Cortex of kidney (tissue), 1 donor: Measurements from ENCODE around the gene PSMB11.
A peak's percentile ranks its signal among the peaks of the same experiment; 100 is the strongest.
"Not testable (repeated sequence)": the region's sequence is repeated elsewhere in the genome, so short reads cannot be mapped to it uniquely, and the experiment has no call there.

ENCODE experiments used
- DNase-seq: peaks from one replicate; lab custom pipeline; 2025; lab: John Stamatoyannopoulos, UW

Gene PSMB11, protein sequence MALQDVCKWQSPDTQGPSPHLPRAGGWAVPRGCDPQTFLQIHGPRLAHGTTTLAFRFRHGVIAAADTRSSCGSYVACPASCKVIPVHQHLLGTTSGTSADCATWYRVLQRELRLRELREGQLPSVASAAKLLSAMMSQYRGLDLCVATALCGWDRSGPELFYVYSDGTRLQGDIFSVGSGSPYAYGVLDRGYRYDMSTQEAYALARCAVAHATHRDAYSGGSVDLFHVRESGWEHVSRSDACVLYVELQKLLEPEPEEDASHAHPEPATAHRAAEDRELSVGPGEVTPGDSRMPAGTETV

DNA sequence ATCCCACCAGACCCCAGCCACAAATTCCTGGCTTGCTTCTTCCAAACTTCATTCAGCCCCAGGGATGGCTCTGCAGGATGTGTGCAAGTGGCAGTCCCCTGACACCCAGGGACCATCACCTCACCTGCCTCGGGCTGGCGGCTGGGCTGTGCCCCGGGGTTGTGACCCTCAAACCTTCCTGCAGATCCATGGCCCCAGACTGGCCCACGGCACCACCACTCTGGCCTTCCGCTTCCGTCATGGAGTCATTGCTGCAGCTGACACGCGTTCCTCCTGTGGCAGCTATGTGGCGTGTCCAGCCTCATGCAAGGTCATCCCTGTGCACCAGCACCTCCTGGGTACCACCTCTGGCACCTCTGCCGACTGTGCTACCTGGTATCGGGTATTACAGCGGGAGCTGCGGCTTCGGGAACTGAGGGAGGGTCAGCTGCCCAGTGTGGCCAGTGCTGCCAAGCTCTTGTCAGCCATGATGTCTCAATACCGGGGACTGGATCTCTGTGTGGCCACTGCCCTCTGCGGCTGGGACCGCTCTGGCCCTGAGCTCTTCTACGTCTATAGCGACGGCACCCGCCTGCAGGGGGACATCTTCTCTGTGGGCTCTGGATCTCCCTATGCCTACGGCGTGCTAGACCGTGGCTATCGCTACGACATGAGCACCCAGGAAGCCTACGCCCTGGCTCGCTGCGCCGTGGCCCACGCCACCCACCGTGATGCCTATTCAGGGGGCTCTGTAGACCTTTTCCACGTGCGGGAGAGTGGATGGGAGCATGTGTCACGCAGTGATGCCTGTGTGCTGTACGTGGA is at the start of gene PSMB11:
PSMB11 (plus strand) TSS at position 51 of the 804 bp plus-strand sequence; CDS start at position 65, 14 bp downstream.
- no peak for DNase-seq

DNA sequence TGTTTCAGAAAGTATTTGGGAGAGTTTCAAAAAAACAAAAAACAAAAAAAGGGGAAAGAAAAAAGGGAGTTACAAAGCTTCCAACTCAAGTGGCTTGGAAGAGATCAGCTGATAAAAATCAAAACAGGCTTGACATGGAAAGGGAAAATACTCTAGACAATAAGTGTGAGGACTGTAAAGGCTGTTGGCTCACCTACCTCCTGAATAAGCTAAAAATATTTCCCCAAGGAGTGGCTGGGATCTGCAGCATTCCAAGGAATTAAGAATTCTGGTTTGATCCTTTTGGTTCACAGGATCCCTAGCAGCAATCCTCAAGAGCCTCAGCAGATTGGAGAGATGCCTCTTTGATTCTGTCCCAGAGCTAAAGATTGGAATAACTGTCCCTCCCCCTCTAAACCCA is 48.5 kb upstream of the PSMB11 start:
- no peak for DNase-seq

DNA sequence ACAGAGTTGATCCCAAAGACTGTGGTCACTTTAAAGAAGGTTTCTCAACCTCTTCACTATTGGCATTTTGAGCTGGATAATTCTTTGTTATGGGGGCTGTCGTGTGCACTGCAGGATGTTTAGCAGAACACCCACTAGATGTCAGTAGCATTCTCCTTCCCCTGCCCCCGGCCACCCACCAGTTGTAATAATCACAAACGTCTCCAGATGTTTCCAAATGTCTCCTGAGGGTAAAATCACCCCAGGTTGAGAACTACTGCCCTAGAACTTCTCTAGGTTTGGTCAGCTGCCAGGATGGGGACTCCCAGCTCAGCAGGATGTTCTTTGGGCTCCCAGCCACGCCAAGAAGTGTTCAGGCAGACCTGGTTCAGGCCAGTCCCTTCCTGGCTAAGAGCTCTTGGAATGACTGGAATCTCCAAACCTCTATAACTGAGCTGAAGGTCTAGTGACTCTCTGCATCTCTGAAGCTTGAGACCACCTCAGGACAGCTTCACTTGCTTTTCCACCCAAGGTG is 47.2 kb upstream of the PSMB11 start:
- no peak for DNase-seq

DNA sequence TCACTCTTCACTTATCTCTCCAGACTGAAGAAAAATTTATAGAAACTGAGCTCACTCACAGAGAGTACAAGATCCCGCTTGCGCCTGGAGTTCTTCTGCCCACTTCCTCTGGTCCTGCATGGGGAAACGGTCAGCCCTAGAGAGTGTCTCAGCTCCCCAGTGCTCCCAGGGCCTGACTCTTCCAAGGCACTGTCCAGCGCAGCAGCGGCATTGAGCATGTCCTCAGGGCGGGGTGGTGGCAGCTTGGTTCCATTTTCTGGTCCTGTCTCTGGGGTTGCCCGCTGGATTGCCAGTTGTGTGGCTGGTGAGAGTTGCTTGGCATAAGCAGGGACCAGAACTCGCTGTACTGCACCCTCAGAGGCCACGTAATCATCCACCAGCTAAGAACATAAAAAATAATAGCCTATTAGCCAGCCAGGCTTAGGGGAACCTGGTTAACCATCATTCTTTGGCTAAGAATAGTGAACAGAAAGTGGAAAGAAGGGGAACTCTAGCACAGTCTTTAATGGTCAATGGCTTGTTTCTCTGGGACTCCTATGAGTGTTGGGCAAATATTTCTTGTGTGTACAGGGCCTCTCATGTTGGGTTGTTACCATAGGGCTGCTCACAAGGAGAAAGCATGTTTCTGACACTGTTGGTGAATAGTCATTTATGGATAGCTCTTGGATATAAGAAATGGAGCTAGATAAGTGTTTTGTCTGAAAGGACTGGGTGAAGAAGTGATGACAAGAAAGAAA is 46.0 kb upstream of the PSMB11 start:
- DNase-seq: no peak

DNA sequence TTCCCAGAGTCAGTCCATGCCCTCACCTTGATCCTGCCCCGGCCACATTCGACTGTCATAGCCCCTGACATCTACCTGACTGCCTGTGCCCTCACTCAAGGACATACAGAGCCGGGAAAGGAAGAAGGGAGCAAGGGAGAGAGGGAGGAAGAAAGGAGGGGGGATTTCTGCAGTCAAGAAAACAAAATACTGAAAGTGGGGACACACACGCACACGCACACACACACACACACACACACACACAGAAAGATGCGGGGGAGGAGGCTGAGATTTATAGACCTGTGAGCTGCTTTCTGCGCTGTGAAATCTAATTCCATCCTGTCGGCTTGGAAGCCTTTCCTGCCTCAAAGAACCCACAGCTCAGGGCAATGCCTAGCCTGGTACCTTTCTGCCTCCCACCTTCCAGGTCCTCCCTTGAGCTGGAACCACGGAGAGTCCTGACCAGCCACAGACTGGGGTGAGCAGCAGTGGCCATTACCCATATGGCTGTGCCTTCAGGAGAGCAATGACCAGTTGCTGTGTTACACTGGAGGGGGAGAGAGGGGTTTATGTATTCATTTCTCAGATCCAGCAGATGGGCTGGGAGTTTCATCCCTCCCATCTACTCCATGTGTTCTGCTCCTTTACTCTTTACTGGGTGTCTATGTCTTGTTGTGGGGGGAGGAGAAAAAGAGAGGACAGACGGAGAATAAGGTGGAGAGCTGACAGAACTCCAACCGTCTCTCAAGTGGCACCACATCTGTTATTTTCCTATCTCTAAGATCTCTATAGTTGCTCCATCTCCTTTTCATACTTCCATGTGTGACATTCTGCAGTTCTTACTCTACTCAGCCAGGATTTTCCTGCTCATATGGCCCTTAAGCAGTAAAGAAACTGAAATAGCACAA is 45.0 kb upstream of the PSMB11 start:
- DNase-seq: no peak

DNA sequence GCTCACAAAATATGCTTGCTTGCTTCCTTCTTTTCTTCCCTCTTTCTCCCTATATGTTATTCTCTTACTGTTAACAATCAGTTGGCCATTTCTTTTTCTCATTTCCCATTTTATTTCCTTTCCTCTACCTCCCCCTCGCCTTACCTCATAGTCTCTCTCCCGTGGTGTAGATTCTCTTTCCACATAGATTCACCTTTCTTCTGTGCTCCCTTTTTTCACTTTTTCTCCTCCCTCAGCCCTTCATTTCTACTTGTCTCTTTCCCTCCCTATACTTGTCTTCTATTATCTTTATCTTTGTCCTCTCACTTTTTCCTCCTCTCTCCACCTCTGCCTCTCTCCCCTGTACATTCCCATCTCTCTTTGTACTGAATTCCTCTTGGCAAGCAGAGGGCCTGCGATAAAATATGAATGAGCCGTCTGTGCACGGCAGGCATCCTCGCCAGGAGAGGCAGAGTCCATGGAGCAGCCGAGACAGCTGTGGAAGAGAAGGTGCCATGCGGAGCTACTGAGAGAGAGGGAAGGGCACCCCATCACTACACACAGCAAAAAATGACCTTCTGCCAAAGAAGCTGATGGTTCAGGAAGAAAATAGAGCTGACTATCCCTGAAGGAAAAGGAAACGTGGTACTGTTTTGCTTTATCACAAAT is 44.2 kb upstream of the PSMB11 start:
- DNase-seq: no peak

DNA sequence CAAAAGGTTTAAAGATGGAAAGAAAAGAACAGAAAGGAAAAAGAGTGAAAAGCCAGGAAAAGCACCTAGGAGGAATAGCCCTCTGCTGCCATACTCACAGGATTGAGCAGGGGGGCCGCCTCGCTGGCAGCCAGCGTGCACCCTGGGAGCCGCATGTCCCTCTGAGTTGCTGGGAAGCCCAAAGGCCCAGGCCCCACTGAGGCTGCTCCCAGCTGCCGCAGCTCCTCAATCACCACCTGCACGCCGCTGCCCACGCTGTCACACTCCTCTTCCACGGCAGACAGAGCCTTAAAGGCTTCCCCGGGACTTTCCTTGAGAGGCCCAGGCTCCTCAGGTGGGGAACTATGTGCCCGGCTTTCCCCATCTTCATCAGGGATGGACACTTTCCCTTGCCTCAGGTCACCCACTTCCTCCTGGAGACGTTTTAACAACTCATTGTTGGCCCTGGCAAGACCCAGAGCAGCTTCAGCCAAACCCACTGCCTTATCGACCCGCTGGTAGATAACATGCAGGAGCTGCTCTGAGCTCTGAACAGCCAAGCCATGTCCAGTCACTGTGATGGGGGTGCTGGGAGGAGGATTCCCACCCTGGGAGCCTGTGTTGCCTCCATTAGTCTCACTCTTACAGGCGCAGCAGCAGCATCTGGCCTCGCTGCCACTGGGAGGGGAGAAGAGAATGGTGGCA is 43.5 kb upstream of the PSMB11 start:
- DNase-seq: no peak

DNA sequence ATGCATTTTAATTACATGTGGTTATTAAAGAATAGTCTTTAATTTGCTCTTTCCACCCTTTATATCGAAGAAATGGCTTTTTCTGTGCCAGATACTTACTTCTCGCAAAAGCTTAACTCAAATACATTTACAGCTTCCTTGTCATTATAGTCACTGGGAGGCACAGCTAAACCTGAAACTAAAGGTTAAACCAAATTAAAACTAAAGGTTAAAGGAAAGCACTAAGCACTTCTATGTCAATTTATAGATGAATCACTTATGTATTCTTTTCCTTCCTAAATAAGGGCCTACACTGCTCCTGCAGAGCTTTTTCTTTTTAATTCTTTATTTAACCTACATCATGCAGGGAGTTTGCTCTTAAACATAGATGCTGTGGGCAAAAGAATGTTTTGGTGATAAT is 41.2 kb upstream of the PSMB11 start:
- DNase-seq: no peak

DNA sequence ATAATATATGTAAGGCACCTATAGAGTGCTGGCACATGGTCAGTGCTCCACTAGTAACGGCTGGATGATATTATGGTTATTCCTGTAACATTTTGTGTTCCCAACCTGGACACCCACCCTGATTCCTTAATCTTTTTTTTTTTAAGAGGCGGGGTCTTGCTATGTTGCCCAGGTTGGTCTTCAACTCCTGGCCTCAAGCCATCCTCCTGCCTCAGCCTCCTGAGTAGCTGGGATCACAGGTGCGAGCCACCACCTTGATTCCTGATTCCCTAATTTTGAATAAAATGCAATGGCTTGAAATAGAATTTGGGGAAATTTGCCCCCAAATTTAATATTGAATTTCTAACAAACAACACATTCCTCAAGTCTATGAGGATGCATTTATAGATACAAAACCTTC is 39.4 kb upstream of the PSMB11 start:
- no peak for DNase-seq

DNA sequence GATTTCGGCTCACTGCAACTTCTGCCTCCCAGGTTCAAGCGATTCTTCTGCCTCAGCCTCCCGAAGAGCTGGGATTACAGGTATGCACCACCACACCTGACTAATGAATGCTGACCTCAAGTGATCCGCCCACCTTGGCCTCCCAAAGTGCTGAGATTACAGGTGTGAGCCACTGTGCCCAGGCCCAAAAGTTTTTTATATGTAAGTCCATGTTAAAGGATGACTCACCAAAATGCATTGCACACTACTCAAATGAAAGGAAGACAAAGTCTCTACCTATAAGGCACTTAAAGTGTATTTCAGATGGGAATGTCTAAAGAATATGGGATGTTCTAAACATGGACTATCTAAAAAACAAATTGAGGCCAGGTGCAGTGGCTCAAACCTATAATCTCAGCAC is 37.7 kb upstream of the PSMB11 start:
- not testable (repeated sequence) for DNase-seq

DNA sequence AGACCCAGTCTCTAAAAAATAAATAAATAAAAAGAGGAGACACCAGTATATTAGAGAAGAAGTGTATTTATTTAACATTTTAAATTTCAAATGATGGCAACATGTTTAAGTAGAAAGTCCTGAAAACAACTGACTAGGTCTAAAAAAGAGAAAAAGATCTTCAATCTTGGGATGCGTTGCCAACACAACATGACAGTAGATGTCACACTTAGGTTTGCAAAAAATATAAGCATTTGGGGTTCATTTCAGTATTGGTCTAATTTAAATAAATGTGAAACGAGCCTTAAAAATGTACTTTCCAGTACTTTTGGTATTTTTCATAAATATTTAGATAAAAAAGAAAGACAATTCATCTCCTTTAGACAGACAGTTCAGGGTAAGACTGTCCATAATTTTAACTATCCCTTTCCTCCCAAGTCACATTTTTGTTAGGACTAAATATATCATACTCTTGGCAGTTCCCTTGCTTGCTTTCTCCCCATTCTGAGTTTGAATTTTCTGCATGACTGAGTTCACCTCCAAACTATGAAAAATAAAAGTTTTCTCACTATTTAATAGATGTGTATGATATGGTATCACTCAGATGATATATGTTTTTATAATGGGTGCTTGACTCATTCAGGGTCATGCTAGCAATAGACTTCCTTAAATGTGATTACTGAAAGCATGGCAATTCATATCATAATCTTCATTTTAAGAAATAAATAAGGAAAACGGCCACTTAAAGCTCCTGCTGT is 36.4 kb upstream of the PSMB11 start:
- DNase-seq: no peak

DNA sequence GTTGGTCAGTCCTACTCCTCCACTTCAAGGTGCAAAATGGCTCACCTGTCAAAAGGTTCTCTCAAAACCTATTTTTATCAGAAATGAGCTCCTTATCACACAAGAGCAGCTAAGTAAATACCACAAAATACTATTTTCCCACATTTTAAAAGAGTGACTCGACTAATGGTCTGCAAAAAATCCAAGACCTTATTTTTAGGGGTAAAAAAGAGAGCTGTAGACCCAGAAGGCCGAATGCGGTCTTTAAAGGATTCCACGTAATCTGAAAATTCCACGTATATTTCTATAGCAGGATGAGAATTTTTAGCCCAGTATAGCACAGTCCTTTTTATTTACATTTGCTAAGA is 35.9 kb upstream of the PSMB11 start:
- DNase-seq: no peak

DNA sequence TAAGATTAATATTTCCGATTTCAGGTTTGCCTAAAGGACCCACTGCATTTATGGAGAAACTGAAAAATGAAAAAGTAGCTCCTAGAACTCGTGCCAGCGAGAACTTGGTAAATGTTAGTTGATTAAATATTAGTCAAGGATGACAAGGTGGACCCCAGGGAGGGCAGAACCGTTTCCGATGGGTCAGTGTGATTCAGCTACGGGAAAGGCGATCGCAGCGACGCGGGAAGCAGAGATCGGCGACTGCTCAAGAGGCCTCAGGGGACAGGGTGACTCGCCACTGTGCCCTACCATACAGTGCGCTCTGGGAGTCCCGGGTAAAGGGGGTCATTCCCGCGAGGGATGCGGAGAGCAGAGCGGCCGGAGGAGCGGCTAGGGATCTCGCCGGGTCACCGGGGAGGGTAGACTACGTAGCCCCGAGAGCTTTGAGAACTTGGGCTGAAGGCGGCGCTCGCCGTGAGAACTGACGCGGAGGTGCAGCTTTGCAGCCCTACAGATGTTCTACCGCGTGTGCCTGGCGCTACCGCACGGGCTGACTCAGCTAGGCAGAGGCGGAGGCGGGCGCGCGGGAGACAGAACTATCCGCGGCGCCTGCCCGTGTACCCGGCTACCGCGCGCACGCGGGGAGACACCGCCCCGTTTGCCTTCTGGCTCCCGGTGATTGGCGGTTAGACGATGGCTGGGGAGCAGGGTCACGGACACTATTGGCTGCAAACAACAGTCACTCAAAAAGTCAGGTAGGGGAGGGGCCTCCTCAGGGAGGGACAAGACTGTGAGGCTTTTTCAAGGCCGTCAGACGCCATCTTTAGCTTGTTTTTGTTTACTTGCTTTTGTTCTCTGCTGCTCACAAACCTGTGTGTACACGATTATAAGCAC is 35.2 kb upstream of the PSMB11 start:
- DNase-seq: peak; percentile 50

DNA sequence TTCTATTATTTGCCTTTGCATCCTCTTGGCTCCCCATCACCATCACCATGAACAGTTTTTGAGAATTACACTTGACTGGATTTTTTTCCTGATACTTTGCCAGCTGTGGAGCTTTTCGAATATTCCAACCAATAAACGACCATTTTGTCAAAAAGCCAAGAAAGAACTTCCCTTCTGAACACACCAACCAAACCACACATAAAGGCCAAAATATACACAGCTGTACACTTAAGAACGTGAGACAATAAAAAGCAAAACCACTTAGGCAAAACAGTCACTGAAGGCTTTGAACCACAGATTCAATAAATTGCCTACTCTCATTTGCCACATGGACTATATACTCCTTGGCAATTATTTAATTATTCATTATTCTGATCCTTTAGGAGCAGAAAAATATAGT is 33.2 kb upstream of the PSMB11 start:
- no peak for DNase-seq

DNA sequence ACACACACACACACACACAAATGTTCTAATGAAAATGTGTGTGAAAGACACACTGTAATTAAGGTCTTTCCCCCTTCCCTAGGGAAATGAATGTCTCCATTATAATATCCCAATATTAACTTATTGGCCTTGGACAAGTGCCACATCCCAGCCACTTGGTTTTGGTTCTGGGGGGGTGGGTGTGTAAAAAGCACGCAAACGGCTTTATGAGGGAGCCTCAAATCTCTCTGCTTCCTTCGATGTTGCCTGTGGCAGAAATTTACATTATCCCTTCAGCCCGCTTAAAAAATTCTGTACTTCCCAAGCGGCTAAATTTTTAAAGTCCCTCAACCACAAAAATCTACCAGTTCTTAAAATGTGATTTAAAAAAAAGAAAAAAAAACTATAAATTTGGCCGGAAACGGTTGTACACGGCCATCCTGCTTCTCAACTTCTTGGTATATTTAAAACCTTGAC is 32.5 kb upstream of the PSMB11 start:
- DNase-seq: no peak

DNA sequence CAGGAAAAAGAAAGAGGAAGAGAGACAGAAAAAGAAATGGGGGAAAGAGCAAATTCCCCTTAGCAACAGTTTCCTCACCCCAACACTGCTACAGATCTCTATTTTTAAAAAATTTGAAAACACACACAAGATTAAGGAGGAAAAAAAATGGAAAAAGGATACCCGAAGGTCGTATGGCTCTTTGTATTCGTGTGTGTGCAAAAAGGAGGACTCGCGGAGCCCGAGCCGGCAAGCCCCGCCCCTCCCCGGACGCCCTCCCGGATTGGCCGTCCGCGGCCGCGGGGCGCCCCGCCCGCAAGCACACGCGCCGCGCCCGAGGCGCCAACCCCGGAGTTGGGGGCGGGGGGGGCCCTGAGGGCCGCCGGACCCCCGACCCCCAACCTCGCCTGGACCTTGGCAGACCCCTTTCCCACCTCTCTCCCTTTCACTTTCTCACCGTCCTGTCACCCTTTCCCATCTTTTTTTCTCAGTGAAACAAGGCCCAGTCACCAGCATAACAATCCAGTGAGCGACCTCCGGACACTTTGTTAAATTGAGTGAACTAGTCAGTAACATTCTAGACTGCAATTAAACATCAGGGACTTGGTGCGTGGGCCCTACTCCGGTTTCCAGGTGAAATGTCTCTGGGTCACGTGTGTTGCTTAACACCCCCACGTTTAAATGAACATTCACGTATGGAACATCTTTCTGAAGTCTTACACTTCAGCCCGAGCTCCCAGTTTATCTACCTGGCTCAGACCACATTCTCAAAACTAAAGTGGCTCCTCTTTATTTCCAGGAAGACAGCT is 31.9 kb upstream of the PSMB11 start, which contains the start of gene C14orf93:
C14orf93 (minus strand) TSS at position 205 of the 788 bp plus-strand sequence. CDS start 11,120 bp downstream, outside the sequence.
- DNase-seq: no peak

DNA sequence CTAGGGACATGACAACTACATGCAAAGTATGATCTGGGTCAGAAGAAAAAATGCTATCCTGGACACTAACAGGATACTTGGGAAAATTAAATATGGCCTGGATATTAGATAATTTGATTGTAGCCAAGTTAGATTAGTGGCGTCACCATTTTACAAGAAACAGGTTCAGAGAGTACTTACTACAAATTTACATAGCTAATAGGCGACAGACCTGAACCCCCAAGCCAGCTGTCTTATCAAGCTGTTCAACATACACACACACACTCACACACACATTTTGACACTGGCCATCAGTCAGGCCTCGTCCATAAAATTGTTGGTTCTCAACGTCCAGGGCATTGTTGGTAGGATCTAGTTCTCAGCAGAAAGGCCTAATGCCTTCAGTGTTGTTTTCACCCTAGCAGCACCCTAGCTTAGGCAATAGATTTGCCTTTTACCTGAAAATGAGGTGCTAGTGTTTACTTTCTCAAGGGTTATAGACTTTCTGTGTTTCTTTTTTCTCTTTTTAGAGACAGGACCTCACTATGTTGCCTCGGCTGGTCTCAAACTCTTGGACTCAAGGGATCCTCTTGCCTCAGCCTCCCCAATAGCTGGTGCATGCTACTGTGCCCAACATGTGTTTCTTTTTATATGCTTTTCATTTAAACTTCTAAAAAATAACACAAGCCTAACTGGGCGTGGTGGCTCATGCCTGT is 28.8 kb upstream of the PSMB11 start:
- no peak for DNase-seq
